Panc1 (cell line): ENCODE measurements around the gene PPP2R1B. TPM values are rescaled to one million over a fixed set of nuclear protein-coding genes. Genes with fewer than 3 reads are reported as not detected.

Experiments used
- ATAC-seq: fragments of 200-7000 bp; cut with Tn5 transposase; 2 replicates; pipeline ENCODE4 v1.9.1; 2020; ENCODE audit warnings: mild to moderate bottlenecking, moderate library complexity
- BruUV-seq: library from RNA; stranded (reverse); fragments of 400-500 nt; replicated peaks from 2 replicates; lab custom pipeline; 2021; lab: Mats Ljungman, UMichigan
- CTCF ChIA-PET: fragments of 300-600 bp; sonication (Branson Sonifier 250); formaldehyde crosslinking; loops from one replicate; lab custom pipeline; 2022; ENCODE audit warnings: antibody characterized with exemption; lab: Charles Lee
- POLR2A ChIA-PET: fragments of 300-600 bp; sonication (Branson Sonifier 250); formaldehyde crosslinking; loops from one replicate; lab custom pipeline; 2022; ENCODE audit warnings: antibody characterized with exemption; lab: Charles Lee
- DNase-seq: peaks from one replicate; pipeline ENCODE4 v3.0.0-alpha.2; 2010; ENCODE audit warnings: low read depth, low spot score
- H3K27ac ChIP-seq: 2 replicates; pipeline ENCODE4 v1.5.1; 2011; ENCODE audit warnings: mild to moderate bottlenecking, low read length, inconsistent platforms
- H3K27me3 ChIP-seq: fragments of 200-500 bp; sonication (Bioruptor generic); 2 replicates; pipeline ENCODE4 v1.6.0; 2014; ENCODE audit warnings: low read length, inconsistent platforms; ENCODE audit not compliant: control insufficient read depth, insufficient read depth
- H3K36me3 ChIP-seq: fragments of 200-500 bp; sonication (Bioruptor generic); 2 replicates; pipeline ENCODE4 v1.5.1; 2014; ENCODE audit warnings: inconsistent platforms, mild to moderate bottlenecking, low read length, moderate library complexity; ENCODE audit not compliant: control insufficient read depth, insufficient read depth
- H3K4me1 ChIP-seq: 2 replicates; pipeline ENCODE4 v1.5.1; 2011; ENCODE audit warnings: inconsistent platforms, mild to moderate bottlenecking, low read length, moderate library complexity; ENCODE audit not compliant: control insufficient read depth, insufficient read depth
- H3K4me3 ChIP-seq, 2 experiments: 2 replicates each; pipeline ENCODE4 v1.5.1; 2011 to 2012; ENCODE audit warnings: low read depth in 2 of 2, low read length in 2 of 2, mild to moderate bottlenecking in 2 of 2, inconsistent platforms in 1 of 2, moderate library complexity in 1 of 2
- H3K9me3 ChIP-seq: fragments of 200-500 bp; sonication (Bioruptor generic); 2 replicates; pipeline ENCODE4 v1.5.1; 2014; ENCODE audit warnings: low read depth, mild to moderate bottlenecking, inconsistent platforms, low read length, moderate library complexity; ENCODE audit not compliant: control insufficient read depth, insufficient read depth
- CTCF ChIP-seq: fragments of 450-650 bp; IDR thresholded peaks from 2 replicates; pipeline ENCODE4 v1.5.1; 2017; ENCODE audit warnings: mild to moderate bottlenecking
- POLR2AphosphoS5 ChIP-seq: IDR thresholded peaks from 2 replicates; pipeline ENCODE4 v1.6.1; 2012; ENCODE audit warnings: mild to moderate bottlenecking, low read depth, low read length, moderate library complexity
- REST ChIP-seq, 2 experiments: IDR thresholded peaks; 2 replicates each; pipeline ENCODE4 v1.6.1; 2011 to 2012; ENCODE audit warnings: low read depth in 2 of 2, control low read depth in 1 of 2, low read length in 1 of 2, mild to moderate bottlenecking in 1 of 2, moderate library complexity in 1 of 2; ENCODE audit not compliant: insufficient read depth in 1 of 2
- SIN3A ChIP-seq: IDR thresholded peaks from 2 replicates; pipeline ENCODE4 v1.6.1; 2012; ENCODE audit warnings: low read depth, mild to moderate bottlenecking, low read length, moderate library complexity, borderline replicate concordance; ENCODE audit not compliant: insufficient read depth
- TCF7L2 ChIP-seq: IDR thresholded peaks from 2 replicates; pipeline ENCODE4 v1.6.1; 2011; ENCODE audit warnings: mild to moderate bottlenecking, low read depth, low read length, inconsistent platforms
- in situ Hi-C: cut with HindIII; loops from 2 replicates; pipeline ENCODE4 v1.10.0; 2016; ENCODE audit warnings: low sequenced_read_pairs, low pct_unique_long_range_greater_than_20kb
- intact Hi-C: fragments of 100-400 bp; cut with micrococcal nuclease; formaldehyde crosslinking; loops from one replicate; pipeline ENCODE4 v1.10.0; 2022; ENCODE audit not compliant: unreplicated experiment
- total RNA-seq: library from RNA; stranded (reverse); gene quantifications from one replicate; pipeline ENCODE4 v1.2.1, GENCODE V29; 2021; ENCODE audit not compliant: unreplicated experiment

Gene PPP2R1B
- total RNA-seq, 1 experiment from 2014 or later: 57.7 TPM

- H3K9me3 ChIP-seq: no peaks in the 10 kb centered on the region
- ChIA-PET POLR2A (interaction anchor here (0.7 kb wide), 2 partner anchors 141 to 386 kb away, joined by 3 read pairs; no protein-coding TSS in a partner anchor), CTCF (no interaction called here)
- no peak overlapping the region for H3K4me3 ChIP-seq
- intact Hi-C loops: no loop called here
- ATAC-seq: no peak
- no peak overlapping the region for H3K27ac ChIP-seq
- no peaks in the 10 kb centered on the region for H3K36me3 ChIP-seq
- no peaks in the 10 kb centered on the region for H3K27me3 ChIP-seq
- in situ Hi-C loops: no loop called here
- TF ChIP-seq CTCF (no peak), SIN3A (no peak), POLR2AphosphoS5 (no peak), REST (IDR thresholded peaks at IDR 0.05; ENCODE audit: insufficient read depth in 1 of 2, low read depth in 2 of 2, low read length in 1 of 2) (no peak), TCF7L2 (no peak)
- BruUV-seq: no TSS peak
- peaks cover 9% of the 10 kb centered on the region; the same call in 1 of the 2 replicates for H3K4me1 ChIP-seq
- no peak for DNase-seq
Observed at GRCh38 chr11:111730871-111731591, 35.2 kb downstream of the PPP2R1B start.

GRCh38 chr11:111729831-111730311 lies 36.3 kb downstream of the PPP2R1B start:
- H3K4me1 ChIP-seq: peaks cover 9% of the 10 kb centered on the region; the same call in 1 of the 2 replicates
- intact Hi-C loops: no loop called here
- BruUV-seq: no TSS peak

More at GRCh38 chr11:111729831-111730311, 36.3 kb downstream of the PPP2R1B start:
- no peak for ATAC-seq
- no peak for TF ChIP-seq TCF7L2
- TF ChIP-seq POLR2AphosphoS5: no peak
- no peak for TF ChIP-seq SIN3A
- TF ChIP-seq REST (IDR thresholded peaks at IDR 0.05; ENCODE audit: insufficient read depth in 1 of 2, low read depth in 2 of 2, low read length in 1 of 2): no peak
- no peak for TF ChIP-seq CTCF
- peaks cover 7% of the 10 kb centered on the region for H3K36me3 ChIP-seq
- in situ Hi-C loops: no loop called here
- ChIA-PET POLR2A (no interaction called here), CTCF (no interaction called here)
- no peak for DNase-seq
- no peaks in the 10 kb centered on the region for H3K9me3 ChIP-seq
- H3K27ac ChIP-seq: no peak overlapping the region
- H3K4me3 ChIP-seq: no peak overlapping the region
- H3K27me3 ChIP-seq: no peaks in the 10 kb centered on the region
